HCT116 (cell line): ENCODE results near the gene COPG2. TPM values are rescaled to one million over a fixed set of nuclear protein-coding genes. Genes with fewer than 3 reads are reported as not detected.
"Not testable (repeated sequence)": the region's sequence is repeated elsewhere in the genome, so short reads cannot be mapped to it uniquely, and the experiment has no call there.

Source experiments
- ATAC-seq: fragments of 200-7000 bp; cut with Tn5 transposase; 2 replicates; pipeline ENCODE4 v1.9.1; 2020; ENCODE audit warnings: mild to moderate bottlenecking, moderate library complexity
- BruUV-seq: library from RNA; stranded (reverse); fragments of 400-500 nt; replicated peaks from 2 replicates; lab custom pipeline; 2021; lab: Mats Ljungman, UMichigan
- CTCF ChIA-PET: fragments of 300-600 bp; sonication (Branson Sonifier 250); formaldehyde crosslinking; loops from one replicate; lab custom pipeline; 2021; ENCODE audit warnings: antibody characterized with exemption; lab: Charles Lee
- POLR2A ChIA-PET: fragments of 300-600, 350-600 bp; sonication (Branson Sonifier 250); formaldehyde crosslinking; loops from one replicate; lab custom pipeline; 2021; ENCODE audit warnings: antibody characterized with exemption; lab: Charles Lee
- RAD21 ChIA-PET, 2 experiments: fragments of 300-600 bp; sonication (Branson Sonifier 250); formaldehyde crosslinking; loops; one replicate each; lab custom pipeline; 2023; ENCODE audit warnings: low total read pairs in 2 of 2; ENCODE audit not compliant: uncharacterized antibody in 2 of 2, unreplicated experiment in 2 of 2, low non-redundant PET in 1 of 2; lab: Charles Lee
- DNase-seq: peaks from one replicate; pipeline ENCODE4 v3.0.0-alpha.2; 2010; ENCODE audit warnings: low read depth, low spot score
- H2AFZ ChIP-seq: fragments of 200-600 bp; shearing (Covaris generic), sonication (generic); 2 replicates; pipeline ENCODE4 v1.6.1; 2017; ENCODE audit warnings: low read depth, mixed run types, mixed read lengths, antibody characterized with exemption, low read length; ENCODE audit not compliant: poor library complexity, severe bottlenecking
- H3K27ac ChIP-seq: 2 replicates; pipeline ENCODE4 v1.5.1; 2012; ENCODE audit warnings: low read depth, low read length
- H3K27me3 ChIP-seq: fragments of 200-600 bp; sonication (generic); 2 replicates; pipeline ENCODE4 v1.6.1; 2016; ENCODE audit warnings: mixed run types, low read length, mixed read lengths; ENCODE audit not compliant: insufficient read depth
- H3K36me3 ChIP-seq, 2 experiments: fragments of 200-500 bp in 1 of 2; fragments of 200-600 bp in 1 of 2; sonication (Bioruptor generic) in 1 of 2; sonication (generic) in 1 of 2; 2 replicates each; pipeline versions ENCODE4 v1.5.1 to v1.6.1; 2014 to 2016; ENCODE audit warnings: low read length in 2 of 2, inconsistent platforms in 1 of 2, mixed read lengths in 1 of 2, mixed run types in 1 of 2; ENCODE audit not compliant: insufficient read depth in 2 of 2, control insufficient read depth in 1 of 2
- H3K4me1 ChIP-seq, 2 experiments: fragments of 200-600 bp in 1 of 2; sonication (generic) in 1 of 2; 2 replicates each; pipeline versions ENCODE4 v1.5.1 to v1.6.1; 2012 to 2017; ENCODE audit warnings: low read length in 2 of 2, inconsistent platforms in 1 of 2, mild to moderate bottlenecking in 1 of 2, mixed read lengths in 1 of 2, mixed run types in 1 of 2, moderate library complexity in 1 of 2; ENCODE audit not compliant: insufficient read depth in 2 of 2, control insufficient read depth in 1 of 2
- H3K4me2 ChIP-seq: fragments of 200-600 bp; sonication (generic); 2 replicates; pipeline ENCODE4 v1.6.1; 2017; ENCODE audit warnings: mixed run types, low read length, mixed read lengths
- H3K4me3 ChIP-seq, 2 experiments: fragments of 200-600 bp in 1 of 2; sonication (generic) in 1 of 2; replicated peaks in 1 of 2; 2 replicates each; pipeline ENCODE4 v1.5.1; 2011 to 2016; ENCODE audit warnings: low read length in 2 of 2, control low read depth in 1 of 2, low read depth in 1 of 2, mild to moderate bottlenecking in 1 of 2, mixed read lengths in 1 of 2, mixed run types in 1 of 2
- H3K79me2 ChIP-seq: fragments of 200-600 bp; sonication (generic); 2 replicates; pipeline ENCODE4 v1.6.1; 2017; ENCODE audit warnings: mild to moderate bottlenecking, mixed run types, low read length, moderate library complexity, mixed read lengths; ENCODE audit not compliant: insufficient read depth
- H3K9ac ChIP-seq: fragments of 200-600 bp; sonication (generic); 2 replicates; pipeline ENCODE4 v1.6.1; 2016; ENCODE audit warnings: low read length, mixed read lengths
- H3K9me2 ChIP-seq: fragments of 200-600 bp; sonication (generic), shearing (Covaris generic); 2 replicates; pipeline ENCODE4 v1.6.1; 2017; ENCODE audit warnings: mixed run types, mild to moderate bottlenecking, moderate library complexity; ENCODE audit not compliant: insufficient read depth
- H3K9me3 ChIP-seq, 2 experiments: fragments of 200-500 bp in 1 of 2; fragments of 200-600 bp in 1 of 2; sonication (Bioruptor generic) in 1 of 2; sonication (generic) in 1 of 2; 2 replicates each; pipeline ENCODE4 v1.6.1; 2014 to 2017; ENCODE audit warnings: low read length in 2 of 2, mixed read lengths in 2 of 2, inconsistent platforms in 1 of 2, low read depth in 1 of 2, mild to moderate bottlenecking in 1 of 2, mixed run types in 1 of 2, moderate library complexity in 1 of 2; ENCODE audit not compliant: control insufficient read depth in 1 of 2, insufficient read depth in 1 of 2
- H4K20me1 ChIP-seq: fragments of 200-600 bp; sonication (generic), shearing (Covaris generic); 2 replicates; pipeline ENCODE4 v1.6.1; 2017; ENCODE audit warnings: mixed run types, mild to moderate bottlenecking, moderate library complexity; ENCODE audit not compliant: insufficient read depth
- ATF3 ChIP-seq: IDR thresholded peaks from 2 replicates; pipeline ENCODE4 v1.6.1; 2012
- CBX3 ChIP-seq: IDR thresholded peaks from 2 replicates; pipeline ENCODE4 v1.6.1; 2012; ENCODE audit warnings: low read depth
- CEBPB ChIP-seq: IDR thresholded peaks from 2 replicates; pipeline ENCODE4 v1.6.1; 2012; ENCODE audit warnings: low read depth
- ELF1 ChIP-seq: IDR thresholded peaks from 2 replicates; pipeline ENCODE4 v1.6.1; 2012; ENCODE audit warnings: low read depth, borderline replicate concordance
- EZH2phosphoT487 ChIP-seq: fragments of 200-600 bp; IDR thresholded peaks from 2 replicates; pipeline ENCODE4 v1.6.1; 2018; ENCODE audit warnings: antibody characterized with exemption, borderline replicate concordance
- POLR2A ChIP-seq: IDR thresholded peaks from 2 replicates; pipeline ENCODE4 v1.7.0; 2011; ENCODE audit warnings: borderline replicate concordance; ENCODE audit not compliant: insufficient read depth, insufficient read length; ENCODE audit errors: extremely low read depth
- RAD21 ChIP-seq: IDR thresholded peaks from 2 replicates; pipeline ENCODE4 v1.6.1; 2012; ENCODE audit warnings: low read depth, mild to moderate bottlenecking
- TCF7L2 ChIP-seq: IDR thresholded peaks from 2 replicates; pipeline ENCODE4 v1.7.0; 2011; ENCODE audit warnings: borderline replicate concordance, inconsistent platforms; ENCODE audit not compliant: insufficient read depth, insufficient read length; ENCODE audit errors: extremely low read depth
- ZFX ChIP-seq: fragments of 450-650 bp; IDR thresholded peaks from 2 replicates; pipeline ENCODE4 v1.6.1; 2017
- ZNF274 ChIP-seq: fragments of 200-500 bp; sonication (Bioruptor generic); IDR thresholded peaks from 2 replicates; pipeline ENCODE4 v1.6.1; 2014; ENCODE audit warnings: mild to moderate bottlenecking, low read depth, low read length, inconsistent platforms
- intact Hi-C: fragments of 100-400 bp; cut with micrococcal nuclease; formaldehyde crosslinking; loops from 2 replicates; pipeline ENCODE4 v1.10.0; 2022
- total RNA-seq: library from RNA; stranded (reverse); gene quantifications from one replicate; pipeline ENCODE4 v1.2.1, GENCODE V29; 2021; ENCODE audit not compliant: unreplicated experiment

COPG2 gene
- total RNA-seq, 1 experiment from 2014 or later: 31.0 TPM

GRCh38 chr7:130515315-130516040 is 153.1 kb downstream of the COPG2 start:
- CTCF ChIA-PET: no interaction called here
- Histone ChIP-seq H3K4me3 (no peak overlapping the region), H3K27me3 (no peaks in the 10 kb centered on the region), H3K36me3 (no peaks in the 10 kb centered on the region), H3K9me3 (no peaks in the 10 kb centered on the region), H3K4me1 (no peaks in the 10 kb centered on the region), H3K9ac (no peak overlapping the region), H2AFZ (no peak overlapping the region), H3K27ac (no peak overlapping the region), H3K4me2 (no peak overlapping the region)
- RAD21 ChIA-PET: no interaction called here
- ATAC-seq (no peak), DNase-seq (no peak)
- POLR2A ChIA-PET: no interaction called here
- TF ChIP-seq ZFX: no peak
- TF ChIP-seq ZNF274: no peak
- TF ChIP-seq ELF1: no peak
- TF ChIP-seq EZH2phosphoT487: no peak
- no peak for TF ChIP-seq ATF3
- no peak for TF ChIP-seq RAD21
- no peak for TF ChIP-seq TCF7L2
- no peak for TF ChIP-seq CEBPB
- no peak for TF ChIP-seq POLR2A
- no peak for TF ChIP-seq CBX3
- TF ChIP-seq, all 23 proteins: peak for 0
- Histone ChIP-seq H3K79me2 (no peaks in the 10 kb centered on the region), H4K20me1 (no peaks in the 10 kb centered on the region), H3K9me2 (no peaks in the 10 kb centered on the region)
- no TSS peak for BruUV-seq
- intact Hi-C loops: no loop called here

GRCh38 chr7:130513447-130513846 is 155.1 kb downstream of the COPG2 start:
- TF ChIP-seq TCF7L2: no peak
- no peak for TF ChIP-seq EZH2phosphoT487
- TF ChIP-seq ZFX: no peak
- TF ChIP-seq POLR2A: no peak
- RAD21 ChIA-PET: no interaction called here
- no TSS peak for BruUV-seq
- Histone ChIP-seq H3K9me2 (no peaks in the 10 kb centered on the region), H2AFZ (no peak overlapping the region), H3K27ac (no peak overlapping the region), H3K9ac (no peak overlapping the region), H3K27me3 (no peaks in the 10 kb centered on the region), H3K4me1 (no peaks in the 10 kb centered on the region), H3K4me3 (no peak overlapping the region), H3K36me3 (no peaks in the 10 kb centered on the region), H3K79me2 (no peaks in the 10 kb centered on the region), H3K4me2 (no peak overlapping the region), H4K20me1 (no peaks in the 10 kb centered on the region), H3K9me3 (no peaks in the 10 kb centered on the region)
- DNase-seq: no peak
- intact Hi-C loops: no loop called here
- CTCF ChIA-PET: no interaction called here
- no peak for ATAC-seq
- POLR2A ChIA-PET: no interaction called here

- BruUV-seq, H3K4me2 ChIP-seq: not testable (repeated sequence)
These were observed 156.5 kb downstream of the COPG2 start for GRCh38 chr7:130512038-130512437.

More at GRCh38 chr7:130512038-130512437, 156.5 kb downstream of the COPG2 start:
- POLR2A ChIA-PET, intact Hi-C loops, H3K4me1 ChIP-seq, ATAC-seq, H3K9ac ChIP-seq, H2AFZ ChIP-seq, H3K9me2 ChIP-seq, DNase-seq, H3K4me3 ChIP-seq, H3K9me3 ChIP-seq, CTCF ChIA-PET, RAD21 ChIA-PET, H3K36me3 ChIP-seq, H3K27ac ChIP-seq, H4K20me1 ChIP-seq, H3K79me2 ChIP-seq, H3K27me3 ChIP-seq: not testable (repeated sequence)
